Inferior parietal cortex (tissue), 1 donor: ENCODE data around the gene COL4A2.
"Not testable (repeated sequence)": the region's sequence is repeated elsewhere in the genome, so short reads cannot be mapped to it uniquely, and the experiment has no call there.

Experiments used
- DNase-seq: peaks from one replicate; pipeline ENCODE4 v3.0.0-alpha.2; 2016; ENCODE audit errors: extremely low spot score

The COL4A2 gene

DNA sequence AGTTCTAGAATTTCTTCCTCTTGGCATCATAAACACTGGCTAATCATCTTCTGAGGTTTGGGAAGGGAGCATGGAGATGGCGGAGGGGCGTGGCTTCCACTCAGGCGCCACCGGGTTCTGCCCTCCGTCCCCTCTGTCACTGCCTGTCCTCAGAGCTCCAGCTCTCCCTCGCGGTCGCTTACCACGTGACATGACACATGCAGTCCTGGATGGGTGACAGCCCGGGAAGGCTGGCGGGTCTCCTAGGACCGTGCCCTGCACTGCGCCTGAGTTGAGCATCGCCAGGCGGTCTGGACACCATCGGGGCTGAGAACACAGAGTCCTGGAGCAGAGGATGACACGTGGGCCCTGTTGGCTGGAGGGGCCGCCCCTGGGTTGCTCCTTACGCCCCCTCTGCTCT lies 131.1 kb downstream of the COL4A2 start:
- DNase-seq, result no peak

DNA sequence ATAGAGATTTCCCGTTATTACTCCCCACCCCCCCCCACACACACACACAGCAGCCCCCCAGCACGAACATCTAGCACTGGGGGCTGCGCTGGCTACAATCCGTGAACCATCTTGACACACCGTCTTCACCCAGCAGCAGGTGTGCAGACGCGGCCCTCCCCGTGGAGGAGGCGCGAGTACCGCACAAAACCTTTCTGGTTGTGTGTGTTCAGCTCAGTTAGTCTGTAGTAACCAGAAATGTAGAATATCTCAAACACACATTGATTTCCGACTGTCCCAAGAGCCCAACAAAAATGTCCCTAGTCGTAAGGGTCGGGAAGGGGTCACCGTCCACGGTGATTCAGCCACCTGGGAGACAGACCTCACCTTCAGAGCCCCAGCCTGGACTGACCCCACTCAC lies 131.7 kb downstream of the COL4A2 start:
- no peak for DNase-seq

DNA sequence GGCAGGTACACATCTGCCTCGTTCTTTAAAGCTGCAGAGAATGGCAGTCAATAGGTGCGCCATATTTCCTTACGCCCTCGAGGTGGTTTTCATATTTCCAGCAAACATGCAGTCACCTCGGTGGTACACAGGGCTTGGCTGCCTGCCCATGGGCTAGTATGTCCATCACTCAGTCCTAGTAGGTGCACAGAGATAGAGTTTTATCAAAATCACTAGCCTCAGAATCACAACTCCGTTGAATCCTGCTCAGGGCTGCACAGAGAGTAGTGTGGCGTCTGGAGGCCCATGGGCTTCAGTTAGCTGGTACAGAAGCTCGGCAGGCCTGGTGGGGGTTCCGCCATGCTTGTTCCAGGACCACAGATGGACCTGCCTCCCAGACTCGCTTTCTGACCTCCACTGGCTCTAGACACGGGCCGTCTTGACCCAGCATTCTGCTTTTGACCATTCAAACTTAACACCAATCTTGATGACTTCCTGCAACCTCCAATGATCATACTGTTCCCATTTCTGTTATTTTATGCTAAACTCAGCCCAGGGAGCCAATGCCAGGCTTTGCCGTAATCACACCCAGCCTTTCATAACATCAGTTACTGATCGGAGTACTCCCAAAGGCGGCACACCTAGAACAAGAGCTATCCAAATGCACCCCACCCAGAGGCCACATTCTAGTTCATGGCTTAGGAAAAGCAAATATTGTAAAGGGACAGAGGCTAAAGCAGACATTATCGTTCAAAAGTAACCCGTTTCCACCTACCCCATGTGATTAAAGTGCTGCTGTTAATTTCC lies 134.1 kb downstream of the COL4A2 start:
- no peak for DNase-seq

DNA sequence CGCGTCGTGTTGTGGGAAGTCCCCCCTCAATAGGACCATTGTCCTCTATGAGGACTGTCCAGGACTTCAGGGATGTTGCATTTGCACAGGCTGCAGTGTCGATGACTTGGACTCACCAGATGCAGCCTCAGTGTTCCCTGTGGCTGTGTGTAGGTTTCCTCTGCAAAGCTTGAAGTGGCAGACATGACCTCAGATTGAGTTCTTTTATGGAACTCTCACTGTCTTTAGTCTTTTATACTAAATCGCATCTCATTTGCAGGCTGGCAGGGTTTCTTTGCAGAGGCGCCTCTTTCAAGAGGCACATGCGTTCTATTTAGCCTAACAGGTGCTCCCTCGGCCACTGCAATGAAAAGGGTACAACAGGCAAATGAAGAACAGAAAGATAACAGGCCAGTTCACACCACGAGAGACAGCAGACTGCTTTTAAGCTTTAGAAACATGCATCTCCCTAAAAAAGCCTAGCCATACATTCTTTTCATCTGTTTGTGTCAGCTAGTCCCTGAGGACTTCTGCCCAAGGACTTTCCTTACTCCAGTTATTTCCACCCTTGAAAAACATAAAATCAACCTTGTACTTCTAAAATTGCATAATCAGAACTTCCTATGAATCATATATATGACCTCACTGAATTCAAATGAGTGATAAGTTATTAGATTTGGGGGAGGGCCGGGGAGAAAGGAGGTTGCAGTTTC lies 136.0 kb downstream of the COL4A2 start:
- DNase-seq, result no peak

DNA sequence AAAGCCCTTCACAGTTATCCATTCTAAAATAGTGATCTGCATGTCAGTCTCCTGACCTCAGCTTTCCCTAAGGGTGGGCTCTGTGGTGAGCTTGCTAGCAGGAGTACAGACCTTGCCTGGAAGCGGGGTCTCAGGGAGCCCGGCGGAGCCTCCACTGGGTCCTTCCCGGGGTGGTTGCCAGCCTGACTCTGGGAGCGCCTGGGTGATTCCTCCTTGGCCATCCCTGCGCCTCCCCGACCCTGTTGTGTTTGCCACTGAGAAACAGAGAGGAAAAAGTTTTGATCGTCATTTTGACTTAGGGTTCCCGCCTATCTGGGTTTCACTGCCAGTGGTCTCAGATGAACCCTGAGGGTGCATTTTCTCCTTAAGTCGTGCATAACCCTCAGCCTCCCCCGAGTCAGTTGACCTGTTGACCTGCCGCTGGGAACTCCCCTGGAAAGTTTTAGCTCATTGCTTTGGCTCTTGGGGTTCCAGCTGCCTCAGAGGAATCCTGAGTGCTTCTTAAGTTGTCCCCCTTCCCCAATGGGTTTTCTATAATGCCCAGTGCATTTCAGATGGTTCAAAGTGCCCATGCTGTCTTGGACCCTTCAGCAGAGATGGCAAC lies 136.6 kb downstream of the COL4A2 start:
- no peak for DNase-seq

DNA sequence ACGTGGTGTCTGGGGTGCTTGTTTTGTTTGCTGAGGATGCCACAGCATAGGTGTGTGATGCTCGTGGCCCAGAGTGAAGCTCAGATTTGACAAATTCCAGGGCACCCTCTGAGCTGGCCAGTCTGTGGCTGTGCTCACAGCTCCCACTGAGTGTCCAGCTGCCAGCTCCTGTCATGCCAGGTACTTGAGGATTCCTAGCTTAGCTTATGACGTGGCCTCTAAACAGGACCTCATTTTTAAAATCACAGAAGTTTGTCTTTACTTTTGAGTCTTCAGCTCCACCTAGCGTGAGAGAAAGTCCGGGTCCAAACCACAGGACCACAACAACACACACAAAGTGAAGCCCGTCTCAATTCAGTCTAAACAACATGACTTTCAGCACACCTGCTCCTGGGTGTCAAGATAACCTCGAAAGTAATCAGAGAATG lies 137.2 kb downstream of the COL4A2 start:
- peak; percentile 22 for DNase-seq

DNA sequence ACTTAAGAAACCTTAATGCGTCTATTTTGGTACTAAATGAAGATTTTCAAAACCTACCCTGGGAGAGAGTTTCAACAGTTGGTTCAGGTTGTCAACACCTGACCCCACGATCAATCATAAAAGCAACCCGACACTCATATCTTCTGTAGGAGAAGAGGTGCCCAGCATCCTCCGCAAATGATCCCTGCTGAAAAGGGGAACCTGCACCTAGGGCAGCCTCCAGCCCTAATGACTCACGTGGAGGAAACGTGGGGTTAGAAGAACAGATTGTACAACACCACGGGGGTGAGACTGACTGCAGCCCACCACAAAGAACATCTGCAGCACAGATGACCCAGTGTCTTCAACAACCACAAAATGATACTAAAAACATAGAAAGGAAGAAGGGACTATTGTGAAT lies 138.1 kb downstream of the COL4A2 start:
- DNase-seq, result no peak

DNA sequence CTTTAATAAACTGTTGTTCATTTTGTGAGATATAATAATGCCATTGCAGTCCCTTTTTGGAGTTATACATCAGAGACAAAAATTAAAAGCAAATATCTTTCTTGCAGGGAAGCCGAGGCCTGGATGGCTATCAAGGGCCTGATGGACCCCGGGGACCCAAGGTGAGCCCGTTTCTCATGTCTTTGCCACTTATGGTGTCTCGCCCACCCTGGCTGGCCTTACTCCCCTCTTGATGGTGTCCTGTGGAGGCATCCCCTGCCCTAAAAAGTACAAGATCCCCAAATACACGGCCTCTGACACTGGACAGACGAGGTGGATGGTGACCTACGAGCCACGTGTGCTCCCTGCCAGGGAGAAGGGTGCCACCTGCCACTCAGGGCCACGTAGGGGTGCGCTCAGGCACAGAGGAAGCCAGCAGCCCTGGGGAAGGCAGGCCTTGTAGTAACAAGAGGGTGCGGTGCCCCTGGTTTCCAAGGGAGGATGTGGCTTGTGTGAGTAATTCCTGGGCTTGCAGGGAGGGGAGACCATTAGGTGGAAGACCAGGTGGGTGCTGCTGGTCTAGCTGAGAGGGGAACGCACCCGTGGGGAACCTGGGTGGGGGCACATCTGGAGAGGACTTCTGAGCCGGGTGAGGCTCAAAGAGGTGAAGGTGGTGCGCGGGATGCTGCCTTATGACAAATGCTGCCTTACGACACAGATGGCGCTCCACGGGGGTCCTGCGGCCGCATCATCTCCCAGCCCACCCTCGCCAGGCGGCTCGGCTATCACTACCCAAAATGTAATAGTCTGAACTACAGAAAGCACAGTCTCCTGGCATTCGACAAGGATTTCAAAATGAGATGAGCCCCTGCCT lies 138.9 kb downstream of the COL4A2 start:
- no peak for DNase-seq

DNA sequence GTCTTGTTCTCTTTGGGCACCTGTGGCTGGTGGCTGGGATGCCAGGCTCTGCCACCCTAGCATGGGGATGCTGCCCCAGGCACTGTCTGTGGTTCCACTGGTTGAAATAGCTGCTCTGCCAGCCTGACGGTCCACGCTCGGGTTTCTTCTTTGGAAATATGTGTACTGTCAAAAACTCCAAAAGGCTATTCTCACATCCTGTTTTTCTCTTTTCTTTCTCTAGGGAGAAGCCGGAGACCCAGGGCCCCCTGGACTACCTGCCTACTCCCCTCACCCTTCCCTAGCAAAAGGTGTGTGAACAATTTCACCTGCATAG lies 139.4 kb downstream of the COL4A2 start:
- DNase-seq, result no peak

DNA sequence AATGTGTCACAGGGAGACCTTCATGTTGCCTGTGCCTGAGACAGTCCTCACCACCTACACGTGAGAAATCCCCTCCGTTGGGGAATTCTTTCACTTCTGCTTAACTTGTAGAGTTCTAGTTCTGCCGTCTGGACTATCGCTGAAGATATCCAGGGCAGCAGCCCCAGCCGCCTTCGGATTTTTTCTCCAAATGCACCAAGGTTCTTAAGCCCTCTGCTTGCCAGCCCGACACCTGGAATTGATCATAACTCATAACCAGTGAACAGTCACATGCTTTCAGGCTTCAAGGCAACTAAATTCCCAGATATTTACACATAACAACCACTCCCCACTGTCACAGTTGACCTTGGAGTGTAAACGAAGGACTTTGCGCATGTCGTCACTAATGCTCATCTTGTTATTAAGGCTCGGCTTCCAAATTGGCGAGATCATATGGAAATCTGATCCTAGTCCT lies 140.0 kb downstream of the COL4A2 start:
- no peak for DNase-seq

DNA sequence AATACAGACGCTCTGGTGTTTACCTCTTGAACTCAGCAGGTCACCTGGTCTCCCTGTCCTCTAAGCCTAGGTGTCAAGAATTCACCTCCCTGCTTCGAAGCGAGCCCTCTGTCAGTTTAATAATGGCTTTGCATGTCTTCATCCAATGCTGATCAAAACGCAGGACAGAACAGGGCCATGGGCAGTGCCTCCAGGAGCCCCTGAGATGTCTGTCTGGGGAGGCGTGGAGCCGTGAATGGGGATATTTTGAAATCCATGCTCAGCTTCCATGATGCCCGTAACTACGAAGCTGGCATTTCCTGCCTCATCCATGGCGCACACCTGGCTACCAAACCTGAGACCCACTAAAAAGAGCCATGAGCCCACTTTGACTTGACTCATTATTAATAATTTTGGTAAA lies 140.7 kb downstream of the COL4A2 start:
- no peak for DNase-seq

DNA sequence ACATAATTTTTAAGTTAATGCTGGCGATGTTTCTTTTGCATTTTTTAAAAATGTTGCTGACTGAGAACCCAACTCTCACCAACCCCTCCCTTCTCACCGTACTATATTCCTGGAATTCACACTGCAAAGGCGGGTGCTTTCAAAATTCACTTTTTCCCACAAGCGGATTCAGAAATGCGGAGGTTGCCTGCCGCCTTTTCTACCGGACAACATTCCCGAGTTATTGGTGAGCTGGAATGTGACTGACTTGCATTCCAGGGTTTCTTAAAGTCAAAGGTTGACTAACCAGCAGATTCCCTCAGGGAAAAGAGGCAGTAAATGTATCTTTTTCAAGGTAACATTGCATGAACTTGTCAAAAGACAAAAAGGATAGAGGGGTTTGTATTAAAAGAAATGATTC lies 141.1 kb downstream of the COL4A2 start:
- no peak for DNase-seq

DNA sequence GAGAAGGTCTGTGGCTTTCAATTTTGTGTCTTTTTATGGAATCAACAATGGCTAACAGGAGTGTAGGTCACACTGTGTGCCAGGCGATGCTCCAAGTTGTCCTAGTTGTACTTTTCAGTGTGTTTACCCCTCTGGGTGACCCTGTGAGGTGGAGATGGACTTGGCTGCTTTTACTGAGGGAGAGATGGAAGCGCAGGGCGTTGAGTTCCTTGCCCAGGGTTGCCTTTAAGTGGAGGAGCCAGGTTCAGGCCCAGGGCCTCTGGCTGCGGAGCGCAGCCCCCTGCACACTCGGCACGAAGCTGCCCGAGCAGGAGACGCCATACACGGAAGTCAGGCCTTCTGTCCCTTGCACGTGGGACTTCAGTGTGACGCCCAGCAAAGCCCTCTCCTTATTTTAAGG lies 141.6 kb downstream of the COL4A2 start:
- DNase-seq, result no peak

DNA sequence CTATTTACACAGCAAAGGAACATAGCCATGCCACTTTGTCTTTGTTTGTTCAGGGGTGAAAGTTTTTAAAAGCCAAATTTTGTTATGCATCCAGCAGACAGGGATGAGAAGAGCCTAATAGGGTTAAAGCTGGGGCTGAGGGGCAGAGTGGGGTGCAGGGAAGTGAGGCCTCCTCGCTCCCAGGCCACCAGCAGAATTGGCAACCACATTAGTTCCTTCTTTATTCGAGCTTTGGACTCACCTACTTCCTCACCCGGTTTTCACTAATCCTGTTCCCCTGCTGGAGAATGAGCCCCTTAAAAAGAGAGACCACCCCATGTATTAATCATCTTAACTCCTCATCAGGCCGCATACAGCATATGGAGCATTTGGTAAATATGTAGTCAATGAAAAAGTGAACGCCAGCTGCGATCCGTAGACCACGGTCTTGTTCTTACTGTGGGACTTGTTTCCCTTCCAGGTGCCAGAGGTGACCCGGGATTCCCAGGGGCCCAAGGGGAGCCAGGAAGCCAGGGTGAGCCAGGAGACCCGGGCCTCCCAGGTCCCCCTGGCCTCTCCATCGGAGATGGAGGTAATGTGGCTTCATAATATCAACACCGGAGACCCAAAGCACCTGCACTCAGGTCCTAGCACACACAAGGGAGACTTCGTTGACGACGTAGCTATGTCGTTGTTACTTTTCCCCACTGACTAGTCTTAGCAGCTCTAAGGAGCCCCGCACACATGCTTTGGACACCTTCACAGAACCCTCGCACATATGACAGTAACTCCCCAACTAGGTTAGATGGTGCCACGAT lies 142.3 kb downstream of the COL4A2 start:
- DNase-seq, result no peak

DNA sequence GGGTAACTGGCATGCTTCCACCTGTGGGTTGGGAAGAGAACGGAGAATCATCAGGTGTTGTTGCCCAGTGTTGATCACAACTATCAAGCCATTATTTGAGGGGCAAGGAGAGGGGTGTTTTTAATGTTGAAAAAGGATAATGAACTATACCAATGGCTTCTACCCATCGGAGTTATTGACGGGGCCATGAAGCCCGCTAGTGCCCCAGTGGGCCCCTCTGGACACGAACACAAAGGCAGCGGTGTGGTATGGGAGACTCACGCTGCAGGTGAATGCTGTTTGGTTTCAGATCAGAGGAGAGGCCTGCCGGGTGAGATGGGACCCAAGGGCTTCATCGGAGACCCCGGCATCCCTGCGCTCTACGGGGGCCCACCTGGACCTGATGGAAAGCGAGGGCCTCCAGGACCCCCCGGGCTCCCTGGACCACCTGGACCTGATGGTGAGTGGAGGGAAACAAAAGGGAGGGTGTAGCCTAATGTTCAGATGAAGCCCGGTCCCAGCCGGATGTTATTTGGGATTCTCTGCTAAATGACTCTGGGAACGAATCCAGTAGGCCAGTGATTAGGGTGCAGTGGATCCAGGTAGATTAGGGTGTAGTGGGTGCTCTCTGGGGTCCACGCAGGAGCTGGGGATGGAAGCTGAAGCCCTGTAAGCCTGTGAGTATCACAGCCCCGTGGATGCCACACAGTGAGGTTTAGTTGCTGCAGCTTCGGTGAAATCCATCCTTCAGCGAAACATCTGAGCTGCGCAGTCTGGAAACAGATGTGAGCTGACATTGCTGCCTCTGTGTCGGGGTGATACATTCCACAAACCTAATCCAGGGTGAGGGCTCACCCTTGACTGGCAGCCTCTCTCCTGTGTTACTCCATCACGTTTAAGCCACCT lies 143.2 kb downstream of the COL4A2 start:
- DNase-seq, result no peak

DNA sequence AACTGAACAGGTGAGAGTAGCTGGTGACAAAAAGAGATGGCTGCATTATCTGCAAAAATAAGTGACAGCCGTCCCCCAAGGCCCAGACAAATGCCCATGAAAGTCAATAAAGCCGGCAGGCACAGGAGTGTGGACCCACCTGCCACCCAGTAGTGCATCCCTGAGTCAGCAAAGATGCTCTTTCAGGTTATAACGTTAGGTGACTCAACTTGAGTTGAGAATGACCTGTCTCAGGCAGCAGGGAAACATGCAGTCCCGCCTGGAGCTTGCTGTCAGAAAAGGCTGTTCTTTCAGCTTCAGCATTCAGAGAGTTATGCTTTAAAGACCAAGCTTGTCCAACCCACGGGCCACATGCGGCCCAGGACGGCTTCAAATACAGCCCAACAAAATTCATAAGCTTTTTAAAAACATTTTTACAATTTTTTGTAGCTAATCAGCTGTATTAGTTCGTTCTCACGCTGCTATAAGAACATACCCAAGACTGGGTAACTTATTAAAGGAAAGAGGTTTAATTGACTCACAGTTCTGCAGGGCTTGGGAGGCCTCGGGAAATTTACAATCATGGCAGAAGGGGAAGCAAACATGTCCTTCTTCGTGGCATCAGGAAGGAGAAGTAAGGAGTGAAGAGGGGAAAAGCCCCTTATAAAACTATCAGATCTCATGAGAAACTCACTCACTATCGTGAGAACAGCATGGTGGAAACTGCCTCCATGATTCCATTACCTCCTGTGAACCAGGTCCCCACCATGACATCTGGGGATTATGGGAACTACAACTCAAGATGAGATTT lies 144.1 kb downstream of the COL4A2 start:
- DNase-seq, result no peak

DNA sequence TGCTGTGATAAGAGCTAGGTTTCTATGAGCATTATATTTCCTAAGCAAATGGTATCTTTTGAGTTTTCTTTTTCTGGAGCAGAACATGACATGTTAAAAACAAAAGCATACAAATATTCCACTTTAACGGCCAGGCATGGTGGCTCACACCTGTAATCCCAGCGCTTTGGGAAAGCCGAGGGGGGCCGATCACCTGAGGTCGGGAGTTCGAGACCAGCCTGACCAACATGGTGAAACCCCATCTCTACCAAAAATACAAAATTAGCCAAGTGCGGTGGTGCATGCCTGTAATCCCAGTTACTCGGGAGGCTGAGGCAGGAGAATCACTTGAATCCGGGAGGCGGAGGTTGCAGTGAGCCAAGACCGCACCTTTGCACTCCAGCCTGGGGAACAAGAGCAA lies 146.0 kb downstream of the COL4A2 start:
- not testable (repeated sequence) for DNase-seq

DNA sequence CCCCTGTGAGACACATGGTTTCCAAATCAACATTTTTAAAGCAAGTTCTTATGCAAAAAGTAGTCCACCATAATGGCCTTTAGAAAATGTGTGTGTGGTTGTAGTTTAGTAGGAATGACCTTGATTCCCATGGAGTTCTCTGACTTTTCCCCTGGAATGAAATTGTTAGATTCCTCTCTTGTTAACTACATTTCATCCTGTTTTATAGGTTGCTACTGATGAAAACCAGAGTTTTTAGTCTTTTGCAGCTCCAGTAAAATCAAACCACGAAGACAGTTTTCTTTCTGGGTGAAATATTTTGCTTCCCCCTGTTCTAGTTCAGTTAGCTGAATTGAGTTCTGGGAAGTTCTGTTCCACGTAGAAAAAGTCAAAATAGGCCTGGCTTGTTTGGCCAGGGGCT lies 146.7 kb downstream of the COL4A2 start:
- DNase-seq, result no peak

DNA sequence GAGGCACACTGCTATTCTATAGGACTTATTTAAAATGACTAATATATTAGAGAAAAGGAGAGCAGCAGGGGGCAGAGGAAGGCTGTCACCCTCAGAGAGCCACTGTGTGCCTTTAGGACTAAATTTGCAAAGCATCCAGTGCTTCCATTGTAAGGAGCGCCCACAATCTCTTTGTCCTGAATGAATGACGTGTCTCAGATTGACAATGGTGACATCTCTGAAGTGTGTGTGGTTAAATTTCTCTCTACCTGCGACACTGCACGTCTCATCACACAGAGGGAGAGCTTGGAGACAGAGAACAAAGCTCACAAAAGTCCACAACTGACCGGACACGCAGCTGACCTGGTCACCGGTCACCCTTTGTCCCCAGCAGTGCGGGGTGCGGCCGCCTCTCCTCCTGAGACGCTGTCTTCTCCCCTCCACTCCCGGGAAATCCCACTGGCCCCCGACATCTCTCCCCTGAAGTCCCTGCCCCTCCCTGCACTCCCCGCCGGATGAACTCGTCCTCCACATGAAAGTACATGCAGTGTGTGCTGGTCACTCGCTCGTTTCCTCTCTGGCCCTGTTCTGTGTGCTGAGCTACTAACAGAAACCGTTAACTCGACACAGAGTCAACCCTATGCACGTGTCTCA lies 147.3 kb downstream of the COL4A2 start:
- DNase-seq, result no peak
